ENCODE results near the gene MLLT1.

The MLLT1 gene

DNA sequence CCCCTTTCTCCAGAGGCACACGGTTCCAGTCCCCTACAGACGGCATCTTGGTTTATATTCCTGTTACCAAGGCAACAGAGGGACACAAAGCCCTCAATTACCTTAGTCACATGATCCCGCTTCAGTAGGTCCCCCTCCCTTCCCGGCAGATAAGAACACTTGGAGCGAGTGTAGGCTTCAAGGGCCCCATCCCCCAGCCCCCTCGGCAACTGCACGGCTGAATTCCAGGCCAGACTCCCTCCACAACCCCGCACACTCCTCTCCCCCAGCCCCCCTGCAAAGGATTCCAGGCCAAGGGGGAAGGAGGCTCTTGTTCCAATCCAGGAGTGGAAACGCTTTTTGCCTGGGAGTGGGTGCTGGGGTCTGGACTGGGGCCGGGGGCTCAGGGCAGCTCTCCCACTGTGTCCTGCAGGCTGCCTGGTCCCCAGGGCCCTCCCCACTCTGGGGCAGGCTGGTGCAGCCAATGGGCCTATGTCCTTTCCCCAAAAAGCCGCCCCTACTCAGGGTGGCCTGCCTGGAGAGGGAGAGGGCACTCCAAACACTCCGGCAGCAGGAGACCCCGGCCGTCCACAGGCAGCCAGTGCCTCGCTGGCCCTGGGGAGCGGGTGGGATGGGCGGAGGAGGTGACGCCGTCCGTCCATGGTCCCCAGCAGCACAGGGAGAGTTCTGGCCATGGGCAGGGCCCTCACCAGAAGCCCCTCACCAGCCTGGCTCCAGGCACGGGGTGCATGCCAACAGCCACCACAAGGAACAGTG, 62.6 kb downstream of the MLLT1 start:
- no peak for DNase-seq (ENCODE audit: low spot score)
- TF ChIP-seq, protein P1, sequence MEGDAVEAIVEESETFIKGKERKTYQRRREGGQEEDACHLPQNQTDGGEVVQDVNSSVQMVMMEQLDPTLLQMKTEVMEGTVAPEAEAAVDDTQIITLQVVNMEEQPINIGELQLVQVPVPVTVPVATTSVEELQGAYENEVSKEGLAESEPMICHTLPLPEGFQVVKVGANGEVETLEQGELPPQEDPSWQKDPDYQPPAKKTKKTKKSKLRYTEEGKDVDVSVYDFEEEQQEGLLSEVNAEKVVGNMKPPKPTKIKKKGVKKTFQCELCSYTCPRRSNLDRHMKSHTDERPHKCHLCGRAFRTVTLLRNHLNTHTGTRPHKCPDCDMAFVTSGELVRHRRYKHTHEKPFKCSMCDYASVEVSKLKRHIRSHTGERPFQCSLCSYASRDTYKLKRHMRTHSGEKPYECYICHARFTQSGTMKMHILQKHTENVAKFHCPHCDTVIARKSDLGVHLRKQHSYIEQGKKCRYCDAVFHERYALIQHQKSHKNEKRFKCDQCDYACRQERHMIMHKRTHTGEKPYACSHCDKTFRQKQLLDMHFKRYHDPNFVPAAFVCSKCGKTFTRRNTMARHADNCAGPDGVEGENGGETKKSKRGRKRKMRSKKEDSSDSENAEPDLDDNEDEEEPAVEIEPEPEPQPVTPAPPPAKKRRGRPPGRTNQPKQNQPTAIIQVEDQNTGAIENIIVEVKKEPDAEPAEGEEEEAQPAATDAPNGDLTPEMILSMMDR (IDR thresholded peaks at IDR 0.05; ENCODE audit: borderline replicate concordance, control extremely low read depth, extremely low read depth, insufficient read depth, missing control alignments) = no peak
- in situ Hi-C loops (cut with MboI; ENCODE audit: low sequenced_read_pairs, unreplicated experiment) = no loop called here

DNA sequence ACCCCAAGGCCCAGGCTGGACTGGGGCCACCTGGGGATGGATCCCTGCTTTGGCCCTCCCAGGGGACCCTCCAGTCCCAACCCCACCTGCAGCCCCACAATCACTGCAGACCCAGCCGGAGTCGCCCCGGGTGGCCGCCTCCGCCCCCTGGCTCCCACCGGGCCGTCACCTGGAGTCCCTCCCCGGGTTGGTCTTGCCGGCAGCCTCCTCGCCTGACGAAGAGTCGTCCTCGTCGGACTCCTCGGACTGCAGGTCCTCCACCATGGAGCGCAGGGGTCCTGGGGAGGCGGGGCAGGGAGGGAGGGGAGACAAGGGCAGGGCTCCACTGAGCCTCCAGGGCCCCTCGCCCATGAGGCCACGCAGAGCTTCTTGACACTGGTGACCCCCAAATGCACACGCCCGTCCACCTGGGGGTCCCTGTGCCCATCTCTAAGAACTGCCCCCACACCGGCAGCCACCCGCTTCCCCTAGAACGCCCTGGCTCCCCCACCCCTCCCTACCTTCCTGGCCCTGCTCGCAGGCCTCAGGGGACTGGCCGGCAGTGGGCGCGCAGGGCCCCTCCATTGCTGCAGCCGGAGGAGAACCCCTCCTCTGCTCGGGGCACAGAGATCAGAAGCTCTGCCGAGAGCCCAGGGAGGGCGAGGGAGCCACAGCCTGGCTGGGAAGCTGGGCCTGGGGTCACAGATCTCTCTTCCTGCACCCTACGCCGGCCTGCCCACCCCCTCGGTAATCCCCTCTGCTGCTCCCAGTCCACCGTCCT, 63.4 kb downstream of the MLLT1 start:
- in situ Hi-C loops (cut with MboI; ENCODE audit: low sequenced_read_pairs, unreplicated experiment) = no loop called here
- TF ChIP-seq, protein P1 (IDR thresholded peaks at IDR 0.05; ENCODE audit: borderline replicate concordance, control extremely low read depth, extremely low read depth, insufficient read depth, missing control alignments) = no peak
- DNase-seq (ENCODE audit: low spot score) = no peak

DNA sequence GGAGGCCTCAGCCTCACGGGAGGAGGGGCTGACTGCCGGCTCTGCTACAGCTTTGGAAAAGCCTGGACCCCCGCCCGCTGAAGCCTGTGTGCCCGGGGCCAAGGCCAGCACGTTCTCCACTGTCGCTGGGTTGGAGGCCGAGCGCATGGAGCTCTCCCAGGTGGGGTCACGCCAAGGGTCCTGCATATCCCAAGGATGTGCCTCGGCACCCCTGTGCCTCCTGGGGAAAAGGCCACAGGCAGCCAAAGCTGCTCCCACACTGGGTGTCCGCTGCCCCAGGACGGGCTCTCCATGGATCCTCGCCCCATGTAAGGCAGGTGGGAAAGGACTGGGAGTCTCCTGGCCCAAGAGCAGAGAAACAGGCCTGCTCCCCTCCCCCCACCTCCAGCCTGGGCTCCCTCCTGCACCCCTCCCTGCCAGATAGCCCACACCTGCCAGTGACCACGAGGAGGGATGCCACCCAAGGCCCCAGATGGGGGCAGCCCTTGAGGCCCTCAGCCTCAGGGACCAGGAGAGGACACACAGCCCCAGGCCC, 64.0 kb downstream of the MLLT1 start:
- in situ Hi-C loops (cut with MboI; ENCODE audit: low sequenced_read_pairs, unreplicated experiment) = no loop called here
- TF ChIP-seq, protein P1 (IDR thresholded peaks at IDR 0.05; ENCODE audit: borderline replicate concordance, control extremely low read depth, extremely low read depth, insufficient read depth, missing control alignments) = no peak
- DNase-seq (ENCODE audit: low spot score) = no peak

DNA sequence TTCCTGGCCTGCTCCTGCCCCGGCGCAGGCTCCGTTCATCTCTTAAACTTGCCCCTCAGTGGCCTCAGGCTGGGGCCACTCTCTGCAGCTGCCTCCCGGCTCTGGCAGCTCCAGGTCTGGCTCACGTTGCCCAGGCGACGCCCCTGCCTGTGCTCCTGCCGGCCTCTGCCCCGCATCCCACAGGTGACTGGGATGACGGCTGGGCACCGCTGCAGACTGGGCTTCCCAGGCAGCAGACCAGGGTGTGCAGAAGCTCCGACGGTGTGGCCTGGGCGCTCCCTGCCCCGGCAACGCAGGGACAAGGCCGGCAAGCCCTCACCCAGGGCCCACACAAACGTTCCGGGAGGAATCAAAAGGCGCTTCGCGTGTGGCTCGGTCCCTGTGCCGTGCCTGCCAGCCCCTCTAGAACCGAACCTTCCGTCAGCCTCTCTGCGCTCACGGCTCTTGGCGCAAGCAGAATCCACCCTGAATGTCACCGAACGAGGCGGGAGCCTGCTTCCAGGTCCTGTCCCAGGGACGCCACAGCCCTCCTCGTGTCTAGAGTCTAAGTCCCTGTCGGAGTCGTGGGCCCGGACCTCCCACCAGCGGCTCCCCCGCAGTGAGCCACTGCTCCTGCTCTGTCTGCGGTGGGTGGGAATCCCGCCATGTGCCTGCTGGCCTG, 64.8 kb downstream of the MLLT1 start:
- in situ Hi-C loops (cut with MboI; ENCODE audit: low sequenced_read_pairs, unreplicated experiment) = no loop called here
- no peak for DNase-seq (ENCODE audit: low spot score)
- TF ChIP-seq, protein P1 (IDR thresholded peaks at IDR 0.05; ENCODE audit: borderline replicate concordance, control extremely low read depth, extremely low read depth, insufficient read depth, missing control alignments) = no peak

DNA sequence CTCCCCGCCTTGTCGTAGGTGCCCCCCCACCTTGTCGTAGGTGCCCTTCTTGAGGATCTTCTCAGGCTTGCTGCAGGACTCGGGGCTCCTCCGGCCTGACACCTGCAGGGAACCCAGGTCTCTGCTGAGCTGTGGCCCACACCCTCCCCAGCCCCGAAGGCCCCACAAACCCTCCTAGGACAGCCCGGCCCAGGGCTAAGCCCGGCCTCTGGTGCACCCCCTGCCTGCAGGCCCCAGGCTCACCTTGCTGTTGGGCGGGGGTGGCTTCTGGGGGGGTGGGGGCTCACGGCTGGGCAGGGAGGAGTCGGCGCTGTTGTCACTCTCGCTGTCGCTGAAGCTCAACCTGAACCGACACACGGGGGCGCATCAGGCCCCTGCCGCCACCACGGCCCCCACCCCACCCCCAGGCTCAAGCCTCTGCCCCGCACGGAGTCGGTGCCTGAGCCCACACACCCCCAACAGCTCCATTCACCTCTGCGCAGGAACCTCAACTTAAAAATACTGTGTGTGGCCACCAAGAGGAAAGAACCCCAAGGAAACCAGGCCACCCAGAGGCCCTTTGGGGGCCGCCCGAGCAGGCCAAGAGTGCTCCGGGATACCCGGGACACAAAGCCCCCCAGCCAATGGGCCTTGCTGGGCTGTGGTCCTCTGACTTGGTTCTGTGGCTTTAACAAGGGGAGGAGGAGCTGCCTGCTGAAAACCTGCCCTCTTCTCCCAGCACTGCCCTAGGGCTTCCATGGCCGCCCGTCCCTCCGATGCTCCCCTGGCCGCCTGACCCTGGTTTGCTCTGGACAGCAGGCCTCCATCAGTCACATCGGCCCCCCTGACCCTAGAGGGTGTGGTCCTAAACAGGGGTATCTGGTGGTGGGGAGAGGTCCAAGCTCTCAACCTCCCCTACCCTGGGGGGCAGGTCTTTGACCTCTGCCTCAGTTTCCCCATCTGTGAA, 65.8 kb downstream of the MLLT1 start:
- TF ChIP-seq, protein P1 (IDR thresholded peaks at IDR 0.05; ENCODE audit: borderline replicate concordance, control extremely low read depth, extremely low read depth, insufficient read depth, missing control alignments) = no peak
- DNase-seq (ENCODE audit: low spot score) = no peak
- in situ Hi-C loops (cut with MboI; ENCODE audit: low sequenced_read_pairs, unreplicated experiment) = no loop called here
